ENCODE results near the gene PSMB8.

The PSMB8 gene

GRCh38 chr6:32835167-32835893 is 8.5 kb downstream of the PSMB8 start:
- TF ChIP-seq CTCF (conservative IDR thresholded peaks at IDR 0.05; ENCODE audit: low read depth, low read length) = no peak
- H3K4me2 ChIP-seq = no peak overlapping the region
- no peaks in the 10 kb centered on the region for H4K20me1 ChIP-seq (ENCODE audit: insufficient read depth)

GRCh38 chr6:32833664-32834063 is 10.2 kb downstream of the PSMB8 start:
- Histone ChIP-seq H3K36me3 (ENCODE audit: insufficient read depth) (no peaks in the 10 kb centered on the region), H3K9ac (no peak overlapping the region), H2AFZ (ENCODE audit: low read depth) (no peak overlapping the region), H3K27ac (no peak overlapping the region), H3K4me1 (ENCODE audit: low read depth, poor library complexity, severe bottlenecking) (peaks cover 15% of the 10 kb centered on the region), H3K79me2 (ENCODE audit: insufficient read depth, low read depth) (peaks cover 15% of the 10 kb centered on the region; the same call in 1 of the 2 replicates), H3K27me3 (ENCODE audit: insufficient read depth, low read depth) (no peaks in the 10 kb centered on the region), H3K4me2 (no peak overlapping the region), H3K4me3 (IDR thresholded peaks at IDR 0.05; ENCODE audit: insufficient read depth, low read depth, low read length) (no peak overlapping the region), H4K20me1 (ENCODE audit: insufficient read depth) (no peaks in the 10 kb centered on the region)
- no peak for TF ChIP-seq CTCF (conservative IDR thresholded peaks at IDR 0.05; ENCODE audit: low read depth, low read length)

More at GRCh38 chr6:32835167-32835893, 8.5 kb downstream of the PSMB8 start:
- H3K4me3 ChIP-seq (IDR thresholded peaks at IDR 0.05; ENCODE audit: insufficient read depth, low read depth, low read length) = no peak overlapping the region
- peaks cover 15% of the 10 kb centered on the region; the same call in 1 of the 2 replicates for H3K79me2 ChIP-seq (ENCODE audit: insufficient read depth, low read depth)
- no peak overlapping the region for H3K9ac ChIP-seq
- H3K4me1 ChIP-seq (ENCODE audit: low read depth, poor library complexity, severe bottlenecking) = peaks cover 23% of the 10 kb centered on the region
- H3K27ac ChIP-seq = no peak overlapping the region
- H3K27me3 ChIP-seq (ENCODE audit: insufficient read depth, low read depth) = no peaks in the 10 kb centered on the region
- H2AFZ ChIP-seq (ENCODE audit: low read depth) = no peak overlapping the region
- no peaks in the 10 kb centered on the region for H3K36me3 ChIP-seq (ENCODE audit: insufficient read depth)

GRCh38 chr6:32832535-32832934 is 11.3 kb downstream of the PSMB8 start:
- H3K4me3 ChIP-seq (IDR thresholded peaks at IDR 0.05; ENCODE audit: insufficient read depth, low read depth, low read length) = no peak overlapping the region
- no peak overlapping the region for H3K4me2 ChIP-seq
- no peak overlapping the region for H3K27ac ChIP-seq
- H3K27me3 ChIP-seq (ENCODE audit: insufficient read depth, low read depth) = no peaks in the 10 kb centered on the region
- H2AFZ ChIP-seq (ENCODE audit: low read depth) = no peak overlapping the region
- H3K4me1 ChIP-seq (ENCODE audit: low read depth, poor library complexity, severe bottlenecking) = peaks cover 15% of the 10 kb centered on the region
- H3K9ac ChIP-seq = no peak overlapping the region
- no peak for TF ChIP-seq CTCF (conservative IDR thresholded peaks at IDR 0.05; ENCODE audit: low read depth, low read length)
- no peaks in the 10 kb centered on the region for H4K20me1 ChIP-seq (ENCODE audit: insufficient read depth)
- peaks cover 15% of the 10 kb centered on the region; the same call in 1 of the 2 replicates for H3K79me2 ChIP-seq (ENCODE audit: insufficient read depth, low read depth)
- no peaks in the 10 kb centered on the region for H3K36me3 ChIP-seq (ENCODE audit: insufficient read depth)

- Histone ChIP-seq H3K36me3 (ENCODE audit: insufficient read depth) (no peaks in the 10 kb centered on the region), H3K79me2 (ENCODE audit: insufficient read depth, low read depth) (no peaks in the 10 kb centered on the region), H3K4me3 (IDR thresholded peaks at IDR 0.05; ENCODE audit: insufficient read depth, low read depth, low read length) (no peak overlapping the region), H3K27ac (no peak overlapping the region), H3K4me2 (no peak overlapping the region), H3K4me1 (ENCODE audit: low read depth, poor library complexity, severe bottlenecking) (peaks cover under 1% of the 10 kb centered on the region), H4K20me1 (ENCODE audit: insufficient read depth) (no peaks in the 10 kb centered on the region), H2AFZ (ENCODE audit: low read depth) (no peak overlapping the region), H3K27me3 (ENCODE audit: insufficient read depth, low read depth) (no peaks in the 10 kb centered on the region), H3K9ac (no peak overlapping the region)
- TF ChIP-seq CTCF (conservative IDR thresholded peaks at IDR 0.05; ENCODE audit: low read depth, low read length) = no peak
Measured at GRCh38 chr6:32830936-32831335, 12.9 kb downstream of the PSMB8 start.

All from KMS-11 (cell line).